Fibroblast of the aortic adventitia (primary cell): ENCODE measurements around the gene CLRN3. TPM values are rescaled to one million over a fixed set of nuclear protein-coding genes. Genes with fewer than 3 reads are reported as not detected.
A peak's percentile ranks its signal among the peaks of the same experiment; 100 is the strongest.

Experiments used
- DNase-seq: peaks from one replicate; pipeline ENCODE4 v3.0.0-alpha.2; 2010; ENCODE audit warnings: low read depth
- H3K4me3 ChIP-seq: 2 replicates; pipeline ENCODE4 v1.5.1; 2011; ENCODE audit warnings: low read depth, mild to moderate bottlenecking, control low read depth, low read length, moderate library complexity
- total RNA-seq: library from RNA; depleted of rRNA; stranded (reverse); fragments of >200 nt; gene quantifications from 2 replicates; pipeline ENCODE4 v1.2.3, GENCODE V29; 2012; ENCODE audit warnings: low replicate concordance
- TF ChIP-seq, protein P1 (sequence below): IDR thresholded peaks from 2 replicates; pipeline ENCODE4 v1.5.1; 2011; ENCODE audit warnings: mild to moderate bottlenecking, low read length, control low read depth, inconsistent platforms; ENCODE audit not compliant: insufficient read depth

The CLRN3 gene
- total RNA-seq, 1 donor: not detected

DNA sequence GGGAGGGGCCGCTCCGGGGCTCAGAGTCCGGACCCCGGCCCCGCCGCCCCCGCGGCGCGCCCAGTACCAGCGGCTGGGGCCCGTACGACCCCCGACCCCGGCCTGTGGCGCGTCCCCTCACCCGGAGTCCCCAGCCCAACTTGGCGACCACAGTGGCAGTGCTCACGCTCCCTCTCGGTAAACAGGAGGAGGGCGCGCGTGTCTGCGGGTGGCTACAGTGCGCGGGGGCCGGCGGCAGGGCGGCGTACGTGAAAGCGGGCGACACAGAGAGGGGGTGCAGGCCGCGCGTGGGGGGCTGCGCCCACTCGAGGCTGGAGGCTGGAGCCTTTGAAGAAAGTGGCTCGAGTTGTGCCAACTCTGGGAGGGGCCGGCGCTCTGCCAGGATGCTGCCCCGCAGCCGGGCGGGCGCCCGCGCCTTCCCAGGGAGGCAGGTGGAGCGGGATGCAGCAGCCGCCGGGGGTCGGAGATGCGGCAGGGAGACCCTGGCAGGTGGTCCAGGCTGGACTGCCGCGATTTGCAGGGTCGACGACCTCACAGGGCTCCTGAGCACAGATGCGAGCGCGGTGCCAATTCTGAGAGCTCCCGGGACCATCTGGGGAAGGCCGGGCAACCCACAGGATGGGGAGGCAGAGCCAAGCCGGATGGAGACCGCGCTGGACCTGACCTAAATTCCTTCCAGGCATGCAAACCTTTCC lies 14.8 kb upstream of the CLRN3 start:
- DNase-seq: peak; percentile 32
- TF ChIP-seq, protein P1, sequence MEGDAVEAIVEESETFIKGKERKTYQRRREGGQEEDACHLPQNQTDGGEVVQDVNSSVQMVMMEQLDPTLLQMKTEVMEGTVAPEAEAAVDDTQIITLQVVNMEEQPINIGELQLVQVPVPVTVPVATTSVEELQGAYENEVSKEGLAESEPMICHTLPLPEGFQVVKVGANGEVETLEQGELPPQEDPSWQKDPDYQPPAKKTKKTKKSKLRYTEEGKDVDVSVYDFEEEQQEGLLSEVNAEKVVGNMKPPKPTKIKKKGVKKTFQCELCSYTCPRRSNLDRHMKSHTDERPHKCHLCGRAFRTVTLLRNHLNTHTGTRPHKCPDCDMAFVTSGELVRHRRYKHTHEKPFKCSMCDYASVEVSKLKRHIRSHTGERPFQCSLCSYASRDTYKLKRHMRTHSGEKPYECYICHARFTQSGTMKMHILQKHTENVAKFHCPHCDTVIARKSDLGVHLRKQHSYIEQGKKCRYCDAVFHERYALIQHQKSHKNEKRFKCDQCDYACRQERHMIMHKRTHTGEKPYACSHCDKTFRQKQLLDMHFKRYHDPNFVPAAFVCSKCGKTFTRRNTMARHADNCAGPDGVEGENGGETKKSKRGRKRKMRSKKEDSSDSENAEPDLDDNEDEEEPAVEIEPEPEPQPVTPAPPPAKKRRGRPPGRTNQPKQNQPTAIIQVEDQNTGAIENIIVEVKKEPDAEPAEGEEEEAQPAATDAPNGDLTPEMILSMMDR: no peak
- H3K4me3 ChIP-seq: peak overlapping the region; percentile 48

DNA sequence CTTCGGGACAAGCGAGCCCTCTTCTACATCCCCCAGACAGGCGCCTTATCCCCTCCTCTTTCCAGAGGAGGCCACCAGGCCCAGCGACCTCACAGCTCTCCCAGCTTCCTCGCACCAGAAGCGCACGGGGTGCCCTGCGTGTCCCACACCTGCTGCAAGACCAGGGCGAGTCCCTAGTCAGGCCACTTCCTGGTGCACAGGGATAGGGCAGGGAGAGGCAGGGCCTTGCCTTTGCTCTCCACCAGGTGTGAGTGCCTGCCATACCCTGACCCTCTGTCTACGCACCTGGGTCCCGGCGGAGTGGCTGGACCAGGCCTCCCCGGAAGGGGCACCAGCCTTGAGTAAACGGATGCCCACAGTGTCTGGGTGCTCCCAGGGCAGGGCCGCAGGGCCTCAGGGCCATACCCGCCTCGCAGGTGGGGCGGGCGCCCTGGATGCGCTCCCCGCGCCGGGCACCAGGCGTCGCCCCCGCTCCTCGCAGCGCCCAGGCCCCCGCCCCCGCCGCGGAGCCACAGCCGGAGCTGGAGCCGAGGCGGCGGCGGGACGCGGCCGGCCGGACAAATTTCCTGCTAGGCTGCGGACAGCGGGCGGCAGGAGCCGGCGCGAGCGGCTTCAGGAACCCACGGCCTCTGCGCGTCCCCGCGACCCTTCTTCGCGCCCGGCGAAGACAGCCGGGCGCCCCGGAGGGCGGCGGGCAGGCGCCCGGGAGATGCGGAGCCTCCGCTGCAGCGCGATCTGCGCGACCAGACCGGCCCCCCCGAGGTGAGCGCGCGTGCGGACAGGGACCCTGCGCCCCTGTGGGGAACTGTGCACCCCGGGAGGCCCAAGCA lies 14.0 kb upstream of the CLRN3 start, which contains the start of gene PTPRE:
Gene PTPRE (plus strand): TSS at position 556 of the 830 bp plus-strand sequence. CDS start 133,779 bp downstream, outside the sequence.
- TF ChIP-seq, protein P1: peak; percentile 42

DNA sequence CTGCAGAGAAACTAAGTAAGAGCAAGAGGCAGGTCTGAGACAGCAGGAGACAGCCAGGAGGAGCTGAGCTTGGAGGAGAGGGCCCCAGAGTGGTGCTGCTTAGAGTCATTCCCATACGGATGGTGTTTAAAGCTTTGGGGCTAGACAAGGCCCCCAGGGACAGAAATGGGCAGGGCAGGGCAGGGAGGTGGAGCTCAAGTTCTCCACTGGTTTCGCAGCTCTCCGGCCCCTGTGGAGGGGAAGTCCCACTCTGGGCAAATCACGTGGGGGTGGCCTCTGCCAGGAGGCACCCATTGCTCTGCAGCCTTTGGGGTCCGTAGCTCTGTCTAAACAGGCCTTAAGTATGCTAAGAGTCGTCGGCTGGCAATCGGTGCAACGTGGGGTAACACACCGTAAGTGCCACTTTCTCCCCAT lies 13.1 kb upstream of the CLRN3 start:
- DNase-seq: no peak
- TF ChIP-seq, protein P1: no peak
- H3K4me3 ChIP-seq: no peak overlapping the region

More for the DNA sequence above, 14.0 kb upstream of the CLRN3 start, which contains the start of gene PTPRE:
- peak within 1 kb of the TSS; percentile 48 for H3K4me3 ChIP-seq
- DNase-seq: peak; percentile 16

DNA sequence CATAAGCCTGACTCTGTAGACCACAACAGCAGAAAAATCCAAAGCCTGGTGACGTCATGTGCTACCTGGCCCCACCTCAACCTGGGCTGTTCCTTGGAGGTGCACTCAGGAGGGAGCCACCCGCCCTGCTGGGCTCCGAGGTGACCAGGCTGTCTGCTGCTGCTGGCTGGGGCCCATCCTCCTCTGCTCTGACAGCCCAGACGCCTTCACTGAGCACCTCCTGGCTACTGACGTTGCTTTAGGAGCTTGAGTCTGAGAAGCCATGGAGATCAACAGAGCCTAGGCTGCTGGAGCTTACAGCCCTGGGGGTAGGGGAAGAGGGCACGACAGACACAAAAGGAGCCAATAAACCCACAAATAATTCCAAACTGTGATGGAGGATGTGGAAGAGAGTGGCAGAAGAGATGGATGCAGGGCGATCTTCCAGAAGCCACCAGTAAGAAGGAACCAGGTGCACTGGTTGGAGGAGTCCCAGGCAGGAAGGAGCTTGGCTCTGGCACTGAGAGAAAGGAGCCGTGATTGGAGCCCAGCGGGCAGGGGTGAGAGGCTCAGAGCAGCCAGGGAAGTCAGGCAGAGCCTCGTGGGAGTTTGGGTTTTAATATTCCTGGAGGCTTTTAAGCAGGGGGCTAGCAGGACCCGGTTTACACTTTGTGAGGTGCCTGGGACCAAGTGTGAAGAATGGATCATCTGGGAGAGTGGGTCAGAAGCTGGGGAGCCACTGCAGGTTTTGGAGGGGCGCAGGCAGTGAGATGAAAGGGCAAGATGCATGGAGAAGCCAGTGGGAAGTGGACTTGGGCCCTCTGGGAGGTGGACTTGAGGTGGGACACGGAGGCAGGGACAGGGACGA lies 12.5 kb upstream of the CLRN3 start:
- DNase-seq: no peak
- TF ChIP-seq, protein P1: no peak
- no peak overlapping the region for H3K4me3 ChIP-seq

DNA sequence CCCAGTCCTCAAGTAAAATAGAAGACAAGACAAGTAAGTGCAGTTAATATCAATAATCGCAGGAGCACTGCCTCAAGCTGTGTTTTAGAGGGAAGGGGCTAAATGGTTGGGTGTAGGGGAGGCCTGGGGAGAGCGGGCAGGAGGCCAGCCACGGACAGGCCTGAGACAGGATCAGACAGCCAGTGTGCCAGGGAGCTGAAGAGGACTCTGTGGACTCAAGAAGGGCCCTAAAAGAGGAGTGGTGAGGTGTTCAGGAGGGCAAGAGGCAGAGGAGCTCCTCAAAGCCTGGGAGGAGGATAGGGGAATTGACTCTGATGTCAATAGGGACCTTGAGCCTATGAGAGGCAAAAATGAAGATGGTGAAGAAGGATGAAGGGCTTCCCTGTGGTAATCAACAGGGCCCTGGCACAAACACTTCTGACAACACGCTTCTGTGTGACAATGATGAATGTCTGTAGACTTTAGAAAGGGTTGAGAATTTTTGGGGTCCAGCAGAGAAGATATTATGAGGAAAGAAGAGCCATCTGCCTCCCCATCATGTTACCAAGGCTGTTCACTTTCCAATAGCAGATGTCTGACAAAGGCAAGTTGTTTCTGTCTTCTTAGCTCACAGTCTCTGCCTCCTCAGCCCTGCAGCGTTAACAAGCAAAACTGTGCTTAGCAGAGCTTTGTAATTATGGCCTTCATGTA lies 11.7 kb upstream of the CLRN3 start:
- H3K4me3 ChIP-seq: no peak overlapping the region
- no peak for DNase-seq
- TF ChIP-seq, protein P1: no peak

DNA sequence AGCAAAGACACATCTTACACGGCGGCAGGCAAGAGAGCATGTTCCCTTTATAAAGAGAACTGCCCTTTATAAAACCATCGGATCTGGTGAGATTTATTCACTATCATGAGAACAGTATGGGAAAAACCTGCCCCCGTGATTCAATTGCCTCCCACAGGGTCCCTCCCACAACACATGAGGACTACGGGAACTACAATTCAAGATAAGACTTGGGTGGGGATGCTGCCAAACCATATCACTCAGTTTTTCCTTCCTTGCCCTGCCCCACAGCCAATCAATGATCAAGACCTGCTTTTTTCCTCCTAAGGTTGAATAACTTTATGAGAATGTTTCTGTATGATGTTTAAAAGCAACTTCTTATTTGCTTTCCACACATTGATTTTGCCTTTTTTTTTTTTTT lies 11.0 kb upstream of the CLRN3 start:
- TF ChIP-seq, protein P1: no peak
- no peak overlapping the region for H3K4me3 ChIP-seq
- no peak for DNase-seq
